Mammary epithelial cell (primary cell): ENCODE results near the gene INAVA.

Experiments
- CTCF ChIP-seq, 2 donors: IDR thresholded peaks in 1 of 2; conservative IDR thresholded peaks in 1 of 2; 2 replicates each; pipeline ENCODE4 v1.5.1; 2011 to 2012; ENCODE audit warnings: inconsistent platforms in 2 of 2, low read length in 2 of 2, mild to moderate bottlenecking in 2 of 2, control low read depth in 1 of 2, low read depth in 1 of 2; ENCODE audit not compliant: insufficient read depth in 1 of 2; ENCODE audit errors: extremely low read depth in 1 of 2
- EZH2 ChIP-seq: IDR thresholded peaks from 2 replicates; pipeline ENCODE4 v1.6.1; 2012; ENCODE audit warnings: low read length, inconsistent platforms, borderline replicate concordance

GRCh38 chr1:200958597-200958996 lies 63.9 kb downstream of the INAVA start:
- no peak for TF ChIP-seq CTCF (conservative IDR thresholded peaks at IDR 0.05 in 1 of 2, IDR thresholded peaks at IDR 0.05 in 1 of 2; ENCODE audit: extremely low read depth in 1 of 2, insufficient read depth in 1 of 2, low read depth in 1 of 2, low read length in 2 of 2)
- no peak for TF ChIP-seq EZH2
